KOPT-K1 (cell line): ENCODE results near the gene PNPLA2.

Experiments used
- H3K27ac ChIP-seq: fragments of 200-600 bp; sonication (generic); 2 replicates; pipeline ENCODE4 v1.5.1; 2016; ENCODE audit warnings: antibody characterized with exemption, mild to moderate bottlenecking, low read depth, low read length; ENCODE audit not compliant: poor library complexity, severe bottlenecking
- H3K36me3 ChIP-seq: fragments of 200-600 bp; sonication (generic); 2 replicates; pipeline ENCODE4 v1.5.1; 2017; ENCODE audit warnings: antibody characterized with exemption, mild to moderate bottlenecking, low read length, moderate library complexity; ENCODE audit not compliant: insufficient read depth
- H3K9me3 ChIP-seq: fragments of 200-600 bp; sonication (generic); 2 replicates; pipeline ENCODE4 v1.5.1; 2017; ENCODE audit warnings: antibody characterized with exemption, low read length, mild to moderate bottlenecking; ENCODE audit not compliant: insufficient read depth, poor library complexity, severe bottlenecking

PNPLA2 gene

GRCh38 chr11:792535-792821 is 26.2 kb upstream of the PNPLA2 start:
- Histone ChIP-seq H3K9me3 (no peaks in the 10 kb centered on the region), H3K36me3 (peaks cover 40% of the 10 kb centered on the region; the same call in 1 of the 2 replicates), H3K27ac (no peak overlapping the region)

DNA sequence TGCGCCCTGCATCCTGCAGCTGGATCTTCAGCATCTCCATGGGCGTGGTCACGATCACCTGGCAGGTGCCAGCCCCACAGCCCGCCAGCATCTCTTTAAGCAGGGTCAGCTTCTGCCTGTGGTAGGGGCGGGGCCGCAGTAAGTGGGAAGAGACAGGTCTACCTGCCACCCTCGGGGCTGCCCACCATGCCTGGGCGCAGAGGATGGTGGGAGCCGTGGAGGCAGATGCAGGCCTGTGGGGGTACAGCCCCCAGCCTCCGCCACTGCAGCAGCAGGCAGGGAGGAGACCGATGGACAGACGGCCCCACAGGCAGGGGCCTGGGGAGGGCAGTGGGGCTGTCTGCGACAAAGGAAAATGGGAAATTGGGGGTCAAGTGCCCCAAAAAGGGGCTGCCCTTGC is 25.8 kb upstream of the PNPLA2 start:
- H3K36me3 ChIP-seq = peaks cover 40% of the 10 kb centered on the region; the same call in 1 of the 2 replicates
- no peak overlapping the region for H3K27ac ChIP-seq
- H3K9me3 ChIP-seq = no peaks in the 10 kb centered on the region

DNA sequence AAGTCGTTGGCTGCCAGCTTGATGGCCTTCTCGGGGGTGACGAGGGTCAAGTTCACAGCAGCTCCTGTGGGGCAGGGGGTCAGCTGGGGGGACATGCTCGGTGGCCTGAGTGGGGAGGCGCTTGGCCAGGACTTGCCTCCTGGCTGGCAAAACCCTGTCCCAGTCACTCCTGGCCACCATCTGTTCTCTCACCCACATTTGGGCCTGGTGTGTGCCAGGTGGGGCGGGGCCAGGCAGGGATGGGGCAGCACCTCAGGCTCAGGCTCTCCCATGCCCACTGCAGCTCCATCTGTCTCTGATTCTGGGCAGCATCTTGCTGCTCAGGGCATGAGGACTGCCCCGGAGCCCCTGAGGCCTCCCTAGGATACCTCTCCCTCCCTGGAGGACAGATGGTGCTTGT is 25.2 kb upstream of the PNPLA2 start:
- H3K36me3 ChIP-seq = peaks cover 40% of the 10 kb centered on the region; the same call in 1 of the 2 replicates

GRCh38 chr11:794013-794765 is 24.5 kb upstream of the PNPLA2 start:
- no peaks in the 10 kb centered on the region for H3K9me3 ChIP-seq
- peaks cover 43% of the 10 kb centered on the region; the same call in 1 of the 2 replicates for H3K36me3 ChIP-seq
- H3K27ac ChIP-seq = no peak overlapping the region

More for the DNA sequence above, 25.2 kb upstream of the PNPLA2 start:
- Histone ChIP-seq H3K27ac (no peak overlapping the region), H3K9me3 (no peaks in the 10 kb centered on the region)

DNA sequence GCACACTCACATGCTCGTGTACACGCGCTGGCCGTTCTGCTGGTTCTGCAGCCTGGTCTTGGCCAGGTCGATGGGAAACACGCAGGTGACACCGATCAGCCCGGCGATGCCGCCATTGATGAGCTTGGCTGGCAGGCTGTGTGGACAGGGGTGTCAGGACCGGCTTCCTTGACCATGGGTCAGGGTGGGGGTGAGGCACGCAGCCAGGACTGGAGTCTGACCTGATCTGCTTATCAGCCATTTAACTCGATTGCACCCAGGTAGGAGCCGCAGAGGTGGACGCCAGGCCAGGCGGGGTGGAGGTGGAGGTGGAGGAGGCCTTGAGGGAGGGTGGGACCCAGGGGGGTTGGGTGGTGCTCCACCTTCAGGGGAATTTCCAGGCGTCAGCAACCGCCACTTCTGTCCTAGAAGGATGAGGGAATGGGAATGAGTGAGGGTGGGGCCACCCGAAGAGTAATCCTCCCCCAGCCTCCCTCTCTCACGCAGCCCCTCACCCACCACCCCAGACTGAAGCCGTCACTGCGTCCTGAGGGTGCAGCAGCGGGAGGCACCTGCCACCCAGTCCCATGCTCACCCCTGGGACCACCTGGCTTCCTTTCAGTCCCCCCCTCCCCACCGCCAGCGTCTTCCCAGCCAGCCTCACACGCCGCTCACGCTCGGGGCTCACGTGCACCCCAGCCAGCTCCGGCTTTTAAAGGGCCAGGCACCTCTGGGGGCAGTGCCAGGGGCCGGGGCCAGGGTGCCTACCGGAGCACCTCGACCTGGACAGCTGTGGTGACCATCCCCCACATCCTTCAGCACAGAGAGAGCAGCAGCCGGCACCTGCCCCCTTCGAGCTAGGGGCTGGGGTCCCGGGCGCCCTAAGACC is 23.7 kb upstream of the PNPLA2 start:
- peaks cover 51% of the 10 kb centered on the region for H3K36me3 ChIP-seq
- H3K9me3 ChIP-seq = no peaks in the 10 kb centered on the region
- H3K27ac ChIP-seq = peak overlapping the region; percentile 88

DNA sequence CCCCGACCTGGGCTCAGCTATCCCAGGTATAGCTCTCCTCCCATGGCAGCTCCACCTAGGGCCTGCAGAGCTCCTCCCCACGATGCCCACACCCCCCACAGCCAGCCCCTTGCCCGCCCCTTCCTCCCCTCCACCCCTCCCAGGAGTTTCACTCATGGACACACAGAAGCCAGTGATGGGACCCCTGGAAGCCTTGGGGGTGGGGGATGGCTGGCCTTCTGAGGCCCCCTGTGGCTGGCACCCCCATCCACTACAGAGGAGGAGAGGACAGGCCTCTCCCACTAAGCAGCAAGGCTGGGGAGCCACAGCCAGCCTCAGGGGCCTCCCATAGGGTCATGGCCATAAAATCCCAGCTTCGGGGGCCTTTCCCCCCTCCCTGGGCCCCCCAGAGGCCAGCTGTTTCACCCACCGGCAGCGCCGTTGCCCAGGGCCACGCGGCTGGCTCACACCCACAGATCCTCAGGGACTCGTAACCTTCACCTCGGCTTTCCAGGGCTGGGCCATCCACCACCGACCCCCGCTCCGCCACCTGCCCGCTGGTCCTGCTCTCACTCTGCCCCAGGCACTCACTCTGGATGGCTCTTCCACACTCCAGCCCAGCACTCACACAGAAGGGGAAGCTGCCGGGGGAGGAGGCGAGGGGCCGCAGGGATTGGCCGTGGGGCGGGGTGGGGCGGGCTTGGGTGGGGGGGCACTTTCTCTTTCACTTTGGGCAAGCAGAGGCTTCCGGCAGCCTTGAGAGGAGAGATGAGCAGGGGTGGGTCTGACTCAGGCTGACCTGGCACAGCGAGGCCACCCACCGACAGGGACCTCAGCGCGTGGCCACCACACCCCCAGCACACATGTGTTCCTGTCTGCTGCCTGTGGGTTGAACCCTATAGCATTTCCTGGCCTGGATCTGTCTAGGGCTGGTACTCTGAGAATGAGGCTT is 22.8 kb upstream of the PNPLA2 start:
- H3K9me3 ChIP-seq = no peaks in the 10 kb centered on the region
- peaks cover 59% of the 10 kb centered on the region for H3K36me3 ChIP-seq
- peak overlapping the region; percentile 88 for H3K27ac ChIP-seq

- Histone ChIP-seq H3K27ac (peak overlapping the region; percentile 88), H3K36me3 (peaks cover 59% of the 10 kb centered on the region), H3K9me3 (no peaks in the 10 kb centered on the region)
Observed at GRCh38 chr11:796565-797295, 22.0 kb upstream of the PNPLA2 start.

GRCh38 chr11:797296-798092 is 21.2 kb upstream of the PNPLA2 start:
- Histone ChIP-seq H3K27ac (peak overlapping the region; percentile 88), H3K9me3 (no peaks in the 10 kb centered on the region), H3K36me3 (peaks cover 59% of the 10 kb centered on the region)

DNA sequence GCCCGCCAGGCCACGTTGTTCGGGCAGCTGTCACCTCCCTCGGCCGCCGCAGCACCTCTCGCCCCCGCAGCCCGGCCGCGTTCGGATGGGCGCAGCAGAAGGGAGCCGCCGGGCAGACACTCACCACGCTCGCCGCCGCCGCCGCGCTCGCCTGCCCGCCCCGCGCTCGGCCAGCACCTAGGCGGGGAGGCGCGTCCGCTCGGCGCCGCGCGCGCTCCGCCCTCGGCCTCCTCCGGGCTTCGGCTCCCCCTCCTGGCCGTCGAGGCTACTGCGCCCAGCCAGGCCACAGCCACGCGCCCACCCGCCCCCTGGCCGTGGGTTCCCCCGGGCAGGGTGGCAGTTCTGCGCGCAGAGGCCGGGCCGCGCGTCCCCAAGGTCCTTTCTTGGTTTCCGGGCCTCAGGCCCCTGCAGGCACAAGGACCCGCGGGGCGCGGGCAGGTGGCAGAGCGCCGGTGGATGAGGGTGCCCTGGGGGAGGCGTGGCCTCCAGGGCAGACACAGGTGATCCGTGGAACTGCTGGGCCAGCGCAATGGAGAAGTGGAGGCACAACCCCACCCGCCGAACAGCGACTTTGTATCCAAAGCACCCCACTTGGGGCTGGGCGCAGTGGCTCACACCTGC is 20.5 kb upstream of the PNPLA2 start, which contains the start of gene SLC25A22:
Gene SLC25A22, minus strand, starts transcription at position 189 of the 621 bp plus-strand sequence. CDS start 3,275 bp downstream, outside the sequence.
- H3K9me3 ChIP-seq = no peaks in the 10 kb centered on the region
- peak within 1 kb of the TSS; percentile 88 for H3K27ac ChIP-seq
- H3K36me3 ChIP-seq = peaks cover 57% of the 10 kb centered on the region

DNA sequence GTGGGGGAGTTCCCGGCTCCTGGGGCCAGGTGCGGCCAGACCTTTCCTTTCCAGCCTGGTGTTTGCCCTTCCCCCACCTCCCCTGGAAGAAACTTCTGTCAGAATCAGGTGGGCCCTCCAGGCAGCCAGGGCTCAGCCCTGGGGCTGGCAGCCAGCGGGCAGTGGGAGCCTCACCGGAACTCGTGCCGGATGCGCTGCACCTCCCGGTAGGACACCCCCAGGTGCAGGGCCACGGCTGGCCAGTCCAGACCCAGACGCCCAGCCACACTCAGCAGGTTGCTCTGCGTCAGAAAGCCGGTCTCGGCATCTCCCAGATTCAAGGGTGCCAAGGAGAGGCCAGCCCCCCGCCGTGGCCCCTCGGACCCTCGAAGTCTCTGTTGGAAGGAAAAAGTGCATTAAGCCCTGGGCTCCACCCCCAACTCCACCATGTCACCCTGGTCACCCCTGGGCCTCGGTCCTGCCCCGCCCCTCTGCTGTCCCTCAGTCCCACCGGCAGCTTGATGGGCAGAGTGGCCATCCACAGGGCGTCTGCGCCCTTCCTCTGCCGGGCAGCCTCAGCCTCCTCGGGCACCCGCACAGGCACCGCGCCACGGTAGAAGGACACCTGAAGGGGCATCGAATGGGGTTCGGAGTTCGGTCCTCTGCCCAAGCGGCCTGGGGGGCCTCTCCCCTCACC is 18.9 kb upstream of the PNPLA2 start:
- H3K36me3 ChIP-seq = peaks cover 42% of the 10 kb centered on the region
- peak overlapping the region; percentile 88 for H3K27ac ChIP-seq
- no peaks in the 10 kb centered on the region for H3K9me3 ChIP-seq

- no peaks in the 10 kb centered on the region for H3K9me3 ChIP-seq
- no peak overlapping the region for H3K27ac ChIP-seq
- H3K36me3 ChIP-seq = peaks cover 40% of the 10 kb centered on the region
Observed at GRCh38 chr11:800473-800872, 18.2 kb upstream of the PNPLA2 start.

DNA sequence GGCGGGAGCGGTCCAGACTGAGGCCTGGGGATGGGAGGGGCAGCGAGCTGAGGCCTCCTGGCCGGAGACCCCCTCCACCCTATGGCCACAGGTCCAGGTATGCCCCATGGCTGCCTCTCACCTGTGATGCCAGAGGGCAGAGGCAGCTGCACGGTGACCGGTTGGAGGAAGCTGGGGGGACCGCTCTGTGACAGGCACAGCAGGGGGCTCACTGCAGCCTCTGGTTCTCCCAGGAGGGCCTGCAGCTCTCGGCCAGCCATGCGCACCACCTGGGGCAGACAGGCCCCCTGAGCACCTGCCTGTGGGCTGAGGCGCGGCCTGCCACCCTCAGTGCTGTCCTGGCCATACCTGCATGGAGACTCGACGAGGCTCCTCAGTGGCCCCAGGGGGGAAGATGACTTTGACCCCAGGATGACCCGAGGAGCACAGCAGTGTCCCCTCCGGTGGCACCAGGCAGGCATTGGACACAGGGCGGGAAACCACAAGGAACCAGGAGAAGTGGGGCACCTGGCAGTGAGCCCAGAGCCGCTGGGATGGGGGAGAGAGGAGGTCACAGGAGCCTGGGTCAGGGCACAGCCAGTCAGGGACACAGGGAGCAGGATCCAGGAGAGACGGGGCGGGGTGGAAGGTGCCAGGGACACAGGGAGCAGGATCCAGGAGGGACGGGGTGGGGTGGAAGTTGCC is 17.5 kb upstream of the PNPLA2 start:
- H3K27ac ChIP-seq = no peak overlapping the region
- peaks cover 40% of the 10 kb centered on the region for H3K36me3 ChIP-seq
- H3K9me3 ChIP-seq = no peaks in the 10 kb centered on the region
